Muscle layer of colon (tissue), 2 donors: ENCODE results near the gene VPS35.

ENCODE experiments used
- H3K27ac ChIP-seq: one replicate; pipeline ENCODE4 v1.7.0; 2013; ENCODE audit warnings: low read depth, mild to moderate bottlenecking, low read length, moderate library complexity
- H3K27me3 ChIP-seq, 2 donors: one replicate each; pipeline ENCODE4 v1.7.0; 2013; ENCODE audit warnings: low read length in 2 of 2, mild to moderate bottlenecking in 2 of 2; ENCODE audit not compliant: insufficient read depth in 2 of 2, control insufficient read depth in 1 of 2
- H3K36me3 ChIP-seq: one replicate; pipeline ENCODE4 v1.7.0; 2013; ENCODE audit warnings: mild to moderate bottlenecking, low read length; ENCODE audit not compliant: insufficient read depth
- H3K4me1 ChIP-seq: one replicate; pipeline ENCODE4 v1.7.0; 2013; ENCODE audit warnings: mild to moderate bottlenecking, low read length; ENCODE audit not compliant: insufficient read depth
- H3K4me3 ChIP-seq, 2 donors: one replicate each; pipeline ENCODE4 v1.7.0; 2013; ENCODE audit warnings: low read length in 2 of 2, low read depth in 1 of 2, mild to moderate bottlenecking in 1 of 2, moderate library complexity in 1 of 2
- H3K9ac ChIP-seq: one replicate; pipeline ENCODE4 v1.7.0; 2013; ENCODE audit warnings: low read length
- H3K9me3 ChIP-seq: one replicate; pipeline ENCODE4 v1.7.0; 2013; ENCODE audit warnings: mild to moderate bottlenecking, low read length
- donor health status: abdominal sarcoma.
- donor health status: Adenocarcinoma of cecum.

The VPS35 gene

DNA sequence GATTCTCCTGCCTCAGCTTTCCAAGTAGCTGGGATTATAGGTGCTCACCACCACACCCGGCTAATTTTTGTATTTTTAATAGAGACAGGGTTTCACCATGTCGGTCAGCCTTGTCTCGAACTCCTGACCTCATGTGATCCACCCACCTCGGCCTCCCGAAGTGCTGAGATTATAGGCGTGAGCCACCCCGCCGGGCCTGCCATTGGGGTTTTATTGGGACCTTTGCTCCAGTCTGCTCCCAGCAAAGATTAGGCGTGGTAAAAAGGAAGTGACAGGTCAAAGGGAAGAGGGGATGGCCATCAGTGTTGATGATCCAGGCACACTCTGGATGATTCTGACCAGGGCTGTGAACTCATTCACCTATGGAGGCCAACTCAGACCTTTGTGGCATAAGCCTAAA, 38.7 kb upstream of the VPS35 start:
- no peak overlapping the region for H3K4me3 ChIP-seq
- no peak overlapping the region for H3K9ac ChIP-seq
- H3K27me3 ChIP-seq, result no peaks in the 10 kb centered on the region

DNA sequence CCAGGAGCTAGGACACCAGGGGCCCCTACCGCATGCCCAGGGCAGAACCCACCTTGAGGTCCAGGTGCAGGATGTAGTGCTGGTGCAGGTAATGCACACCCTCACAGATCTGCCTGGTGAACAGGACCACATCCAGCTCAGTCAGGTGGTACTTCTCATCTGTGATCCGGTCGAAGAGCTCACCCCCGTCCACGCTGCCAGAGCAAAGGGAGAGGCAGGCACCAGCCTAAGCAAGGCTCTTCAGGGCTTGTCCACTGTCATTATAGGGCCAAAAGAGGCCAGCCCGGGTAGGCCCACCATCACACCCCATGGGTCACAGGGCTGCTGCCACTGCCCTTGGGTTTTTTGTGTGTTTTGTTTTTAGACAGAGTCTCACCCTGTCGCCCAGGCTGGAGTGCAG, 38.2 kb upstream of the VPS35 start:
- Histone ChIP-seq H3K4me1 (no peaks in the 10 kb centered on the region), H3K4me3 (no peak overlapping the region), H3K27ac (no peak overlapping the region), H3K27me3 (no peaks in the 10 kb centered on the region), H3K9me3 (no peaks in the 10 kb centered on the region), H3K9ac (no peak overlapping the region), H3K36me3 (no peaks in the 10 kb centered on the region)

More for the DNA sequence above, 38.7 kb upstream of the VPS35 start:
- Histone ChIP-seq H3K4me1 (no peaks in the 10 kb centered on the region), H3K36me3 (no peaks in the 10 kb centered on the region), H3K27ac (no peak overlapping the region), H3K9me3 (no peaks in the 10 kb centered on the region)

DNA sequence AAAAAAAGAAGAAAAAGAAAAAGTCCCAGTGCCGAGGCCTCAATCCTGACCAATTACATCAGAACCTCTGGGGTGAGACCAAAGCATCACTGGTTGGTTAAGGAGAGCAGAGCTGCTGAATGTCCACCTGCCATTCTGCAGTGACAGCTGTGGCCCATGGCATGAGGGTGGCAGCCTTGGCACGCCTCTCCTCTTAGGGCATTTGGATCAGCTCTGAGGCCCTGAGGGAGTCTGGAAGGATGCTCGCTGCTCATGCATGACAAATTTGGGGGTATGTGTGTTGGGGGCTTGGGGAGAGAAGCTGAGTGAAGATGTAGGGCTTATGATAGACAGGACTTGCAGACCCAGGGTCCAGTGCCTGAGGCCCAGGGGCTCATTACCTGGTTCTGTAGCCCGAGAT, 32.9 kb upstream of the VPS35 start:
- Histone ChIP-seq H3K4me3 (no peak overlapping the region), H3K4me1 (no peaks in the 10 kb centered on the region), H3K27ac (no peak overlapping the region), H3K9ac (no peak overlapping the region), H3K36me3 (no peaks in the 10 kb centered on the region), H3K27me3 (no peaks in the 10 kb centered on the region), H3K9me3 (no peaks in the 10 kb centered on the region)

DNA sequence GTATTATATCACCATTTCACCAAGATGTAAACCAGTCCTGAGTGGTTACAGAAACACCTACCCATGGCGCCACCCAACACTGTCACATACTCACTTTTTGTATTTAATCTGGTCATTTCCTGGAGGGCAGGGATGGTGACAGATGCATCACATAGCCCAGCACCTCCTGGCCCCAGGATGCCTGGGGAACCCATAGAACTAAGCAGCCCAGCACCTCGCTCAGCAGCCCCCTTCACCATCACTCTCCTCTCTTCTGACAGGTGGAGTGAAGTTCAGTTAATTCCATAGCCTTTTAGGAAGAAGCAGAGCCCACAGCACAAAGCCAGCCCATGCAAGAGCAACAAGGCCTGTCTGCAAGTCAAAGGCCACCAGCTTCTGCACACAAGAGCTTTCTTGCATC, 31.6 kb upstream of the VPS35 start:
- Histone ChIP-seq H3K36me3 (no peaks in the 10 kb centered on the region), H3K4me1 (no peaks in the 10 kb centered on the region), H3K27ac (no peak overlapping the region), H3K9me3 (no peaks in the 10 kb centered on the region), H3K4me3 (no peak overlapping the region), H3K9ac (no peak overlapping the region), H3K27me3 (no peaks in the 10 kb centered on the region)

DNA sequence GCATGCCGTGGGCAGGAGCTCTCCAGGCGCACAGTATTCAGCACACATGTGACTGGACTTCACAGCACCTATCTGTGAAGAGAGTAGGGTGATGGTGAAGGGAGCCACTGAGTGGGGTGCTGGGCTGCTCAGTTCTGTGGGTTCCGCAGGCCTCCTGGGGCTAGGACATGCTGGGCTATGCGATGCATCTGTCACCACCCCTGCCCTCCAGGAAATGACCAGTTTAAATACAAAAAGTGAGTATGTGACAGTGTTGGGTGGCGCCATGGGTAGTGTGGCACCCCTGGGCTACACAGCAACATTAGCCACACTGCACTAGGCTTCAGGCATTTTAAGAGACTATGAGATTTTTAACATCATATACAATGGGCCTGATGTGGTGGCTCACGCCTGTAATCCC, 30.6 kb upstream of the VPS35 start:
- H3K36me3 ChIP-seq, result no peaks in the 10 kb centered on the region
- H3K4me1 ChIP-seq, result no peaks in the 10 kb centered on the region
- no peak overlapping the region for H3K9ac ChIP-seq
- H3K27me3 ChIP-seq, result no peaks in the 10 kb centered on the region
- H3K27ac ChIP-seq, result no peak overlapping the region
- no peak overlapping the region for H3K4me3 ChIP-seq
- H3K9me3 ChIP-seq, result no peaks in the 10 kb centered on the region

DNA sequence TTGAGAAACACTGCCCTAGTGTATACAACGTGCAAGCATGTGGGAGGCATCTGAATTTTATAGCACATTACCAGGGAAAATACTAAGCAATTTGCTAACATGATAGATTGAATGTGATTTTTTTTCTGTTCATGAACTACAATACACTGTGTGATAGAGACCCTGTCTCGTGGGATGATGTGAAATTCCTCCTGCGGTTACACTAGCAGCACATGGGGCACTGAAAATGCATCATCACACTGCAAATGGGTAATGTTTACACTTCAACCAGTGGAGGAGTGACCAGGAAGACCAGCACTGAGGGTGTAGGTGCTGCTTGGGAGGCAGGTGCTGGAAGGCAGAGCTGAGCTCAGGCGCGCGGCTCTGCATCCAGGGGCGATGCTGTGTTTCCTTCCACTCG, 29.2 kb upstream of the VPS35 start:
- H3K4me3 ChIP-seq, result no peak overlapping the region
- no peak overlapping the region for H3K9ac ChIP-seq
- H3K36me3 ChIP-seq, result no peaks in the 10 kb centered on the region
- H3K4me1 ChIP-seq, result no peaks in the 10 kb centered on the region
- H3K27ac ChIP-seq, result no peak overlapping the region
- no peaks in the 10 kb centered on the region for H3K9me3 ChIP-seq
- H3K27me3 ChIP-seq, result no peaks in the 10 kb centered on the region

DNA sequence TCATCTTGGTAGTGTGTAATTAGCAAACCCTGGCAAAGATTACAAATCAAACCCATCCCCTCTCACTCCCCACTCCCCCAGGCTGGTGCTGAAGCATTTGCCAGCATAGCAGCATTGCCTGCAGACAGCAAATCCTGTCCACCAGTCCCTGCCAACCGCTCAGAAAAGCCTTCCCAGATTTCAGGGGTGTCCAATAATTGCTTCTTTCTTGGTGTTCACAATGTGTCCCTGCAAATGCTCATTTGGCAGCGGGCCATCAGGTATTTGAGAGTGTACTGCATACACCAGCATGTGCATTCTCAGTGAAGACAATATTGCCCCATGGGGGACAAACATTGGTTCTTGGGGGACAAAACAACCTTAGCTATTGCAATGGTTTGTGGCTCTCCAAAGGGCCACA, 28.7 kb upstream of the VPS35 start:
- Histone ChIP-seq H3K9ac (no peak overlapping the region), H3K36me3 (no peaks in the 10 kb centered on the region), H3K27me3 (no peaks in the 10 kb centered on the region), H3K9me3 (no peaks in the 10 kb centered on the region), H3K27ac (no peak overlapping the region), H3K4me3 (no peak overlapping the region), H3K4me1 (no peaks in the 10 kb centered on the region)

DNA sequence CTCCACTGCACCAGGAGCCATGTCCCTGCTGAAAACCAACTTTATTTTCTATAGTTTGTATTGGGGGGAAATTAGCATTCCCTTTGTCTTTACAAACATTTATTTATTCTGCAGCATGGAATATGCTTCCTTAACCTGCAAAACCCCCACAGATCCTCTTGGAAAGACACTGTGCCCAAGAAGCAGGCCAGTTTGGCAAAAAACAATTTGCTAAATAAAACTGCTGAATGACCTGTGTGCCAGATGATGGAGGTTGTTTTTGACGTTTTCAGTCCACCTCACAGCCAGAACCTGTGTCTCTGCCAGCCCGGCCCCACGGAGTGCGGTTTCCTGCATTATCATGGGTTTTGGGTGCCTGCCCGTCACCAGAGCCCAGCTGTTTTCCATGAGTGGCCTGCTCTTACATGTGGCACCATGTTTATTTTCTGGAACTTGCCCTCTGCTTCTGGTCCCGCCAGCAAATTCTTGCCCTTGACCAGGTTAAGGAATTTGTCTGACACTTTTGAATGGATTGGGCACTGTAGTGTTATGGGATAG, 26.9 kb upstream of the VPS35 start:
- H3K4me3 ChIP-seq, result no peak overlapping the region
- no peak overlapping the region for H3K27ac ChIP-seq
- no peaks in the 10 kb centered on the region for H3K4me1 ChIP-seq
- no peaks in the 10 kb centered on the region for H3K36me3 ChIP-seq
- H3K27me3 ChIP-seq, result no peaks in the 10 kb centered on the region
- no peak overlapping the region for H3K9ac ChIP-seq
- no peaks in the 10 kb centered on the region for H3K9me3 ChIP-seq

DNA sequence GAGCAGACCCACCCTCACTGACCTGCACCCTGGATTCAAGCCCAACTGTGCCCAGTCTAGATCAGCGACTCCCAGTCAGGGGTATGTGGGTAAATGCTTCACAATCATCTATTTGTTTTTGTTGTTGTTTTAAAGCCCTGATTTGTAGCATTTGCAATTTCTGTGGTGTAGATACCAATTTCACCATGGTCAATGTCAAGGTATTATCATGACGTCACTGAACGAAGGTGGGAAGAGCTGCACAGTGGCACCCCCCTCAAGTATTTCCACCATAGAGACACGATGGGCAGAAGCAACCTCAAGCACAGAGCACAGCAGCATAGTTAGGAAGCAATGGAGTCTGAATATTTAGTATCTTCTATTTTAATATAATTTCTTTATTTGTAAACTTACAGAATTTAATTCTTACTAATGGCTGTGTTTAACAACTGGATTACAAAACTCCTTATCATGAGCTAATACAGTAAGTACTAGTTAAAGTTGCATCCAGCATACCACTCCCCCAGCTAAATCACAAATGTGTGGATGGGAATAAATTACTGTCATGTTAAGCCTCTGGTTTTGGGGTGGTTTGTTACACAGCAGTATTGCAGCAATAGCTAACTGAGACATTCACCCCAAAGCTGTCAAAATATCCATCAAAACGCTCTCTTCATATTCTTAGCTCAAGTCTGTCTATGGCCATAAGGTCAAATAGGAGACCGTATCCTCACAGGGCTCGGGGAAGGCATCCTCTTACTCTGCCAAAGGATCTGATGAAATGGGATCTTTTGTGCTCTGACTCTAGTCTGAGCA, 26.0 kb upstream of the VPS35 start:
- Histone ChIP-seq H3K9ac (no peak overlapping the region), H3K9me3 (no peaks in the 10 kb centered on the region), H3K36me3 (no peaks in the 10 kb centered on the region), H3K4me1 (no peaks in the 10 kb centered on the region), H3K27ac (no peak overlapping the region), H3K27me3 (no peaks in the 10 kb centered on the region), H3K4me3 (no peak overlapping the region)

DNA sequence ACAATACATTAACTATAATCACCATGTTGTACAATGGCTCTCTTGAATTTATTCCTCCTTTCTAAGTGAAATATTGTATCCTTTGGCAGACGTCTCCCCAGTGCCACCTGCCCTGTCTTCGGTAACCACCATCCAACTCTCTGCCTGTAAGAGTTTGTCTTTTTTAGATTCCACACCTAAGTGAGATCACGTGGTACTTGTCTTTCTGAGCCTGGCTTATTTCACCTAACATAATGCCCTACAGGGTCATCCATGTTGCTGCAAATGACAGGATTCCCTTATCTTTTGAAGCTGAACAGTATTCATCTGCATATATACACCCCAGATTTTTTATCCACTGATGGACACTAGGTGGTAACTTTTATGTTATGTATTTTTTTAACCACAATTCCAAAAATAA, 24.7 kb upstream of the VPS35 start:
- Histone ChIP-seq H3K4me1 (no peaks in the 10 kb centered on the region), H3K27ac (no peak overlapping the region), H3K9me3 (no peaks in the 10 kb centered on the region), H3K4me3 (no peak overlapping the region), H3K36me3 (no peaks in the 10 kb centered on the region), H3K9ac (no peak overlapping the region), H3K27me3 (no peaks in the 10 kb centered on the region)

DNA sequence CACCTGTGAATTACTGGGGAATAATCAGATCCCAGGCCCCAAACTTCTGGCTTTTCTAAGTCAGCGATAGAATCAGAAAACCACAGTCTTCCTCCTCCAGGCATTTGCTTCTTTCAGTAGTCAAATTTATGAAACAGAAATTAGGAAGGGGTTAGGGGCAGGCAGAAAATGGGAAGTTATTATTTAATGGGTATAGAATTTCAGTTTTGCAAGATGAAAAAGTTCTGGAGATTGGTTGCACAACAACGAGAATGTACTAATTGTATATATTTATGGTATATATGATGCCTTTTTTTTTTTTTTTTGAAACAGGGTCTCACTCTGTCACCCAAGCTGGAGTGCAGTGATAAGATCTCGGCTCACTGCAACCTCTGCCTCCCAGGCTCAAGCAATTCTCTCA, 23.9 kb upstream of the VPS35 start:
- H3K4me1 ChIP-seq, result no peaks in the 10 kb centered on the region
- H3K9me3 ChIP-seq, result no peaks in the 10 kb centered on the region
- H3K27ac ChIP-seq, result no peak overlapping the region
- H3K4me3 ChIP-seq, result no peak overlapping the region
- no peaks in the 10 kb centered on the region for H3K36me3 ChIP-seq
- no peaks in the 10 kb centered on the region for H3K27me3 ChIP-seq
- H3K9ac ChIP-seq, result no peak overlapping the region
